ENCODE measurements around the gene FUOM. TPM values are rescaled to one million over a fixed set of nuclear protein-coding genes. Genes with fewer than 3 reads are reported as not detected.
"Not testable (repeated sequence)": the region's sequence is repeated elsewhere in the genome, so short reads cannot be mapped to it uniquely, and the experiment has no call there.

Gene FUOM
- total and polyA plus RNA-seq, 2 donors (not counting 3 experiments of a cell fraction or from before 2014, with no cell fraction given), result 17.4 to 33.9 TPM

GRCh38 chr10:133324198-133324792 lies 33.5 kb downstream of the FUOM start:
- H3K4me3 ChIP-seq (replicated peaks in 1 of 3; ENCODE audit: insufficient read depth in 1 of 3, low read depth in 1 of 3, low read length in 3 of 3), result no peak overlapping the region
- no peaks in the 10 kb centered on the region for H3K9me3 ChIP-seq (replicated peaks; ENCODE audit: control insufficient read depth, insufficient read depth, low read length)
- ChIA-PET POLR2A (no interaction called here), CTCF (interaction anchor here (0.6 to 1.7 kb wide), 3 partner anchors 10 to 67 kb away, joined by 3 to 13 read pairs (median 4); no protein-coding TSS in a partner anchor)
- no peak overlapping the region for H2AFZ ChIP-seq (ENCODE audit: low read depth, low read length)
- no peak overlapping the region for H3K27ac ChIP-seq (ENCODE audit: insufficient read depth, low read depth, low read length)
- intact Hi-C loops (cut with micrococcal nuclease) (loop anchor here (1.0 kb wide), 1 partner anchor 15 kb away; no protein-coding TSS in a partner anchor), dilution Hi-C loops (cut with MboI; ENCODE audit: extremely low pct_ligation_motif_present, low sequenced_read_pairs) (no loop called here)
- DNase-seq (ENCODE audit: low read depth, low spot score), result peak; percentile 22
- peak; percentile 71 for FAIRE-seq
- TF ChIP-seq POLR2A (IDR thresholded peaks at IDR 0.05; ENCODE audit: low read depth, low read length), result no peak
- TF ChIP-seq JUN (IDR thresholded peaks at IDR 0.05; ENCODE audit: borderline replicate concordance, insufficient read depth, insufficient read length, low read depth), result no peak
- TF ChIP-seq MYC (IDR thresholded peaks at IDR 0.05; ENCODE audit: low read depth, low read length), result no peak
- no peak for TF ChIP-seq CTCF (IDR thresholded peaks at IDR 0.05; ENCODE audit: extremely low read depth in 1 of 2, insufficient read depth in 1 of 2, low read depth in 1 of 2, low read length in 2 of 2)
- TF ChIP-seq MAX (IDR thresholded peaks at IDR 0.05; ENCODE audit: insufficient read depth, insufficient read length), result no peak
- no peak for TF ChIP-seq GATA2 (IDR thresholded peaks at IDR 0.05; ENCODE audit: insufficient read depth, insufficient read length, low read depth, low read length)
- TF ChIP-seq POLR2AphosphoS5 (IDR thresholded peaks at IDR 0.05; ENCODE audit: insufficient read depth, low read depth, low read length), result no peak
- no peak for TF ChIP-seq FOS (IDR thresholded peaks at IDR 0.05; ENCODE audit: borderline replicate concordance, insufficient read depth, low read length)
- TF ChIP-seq EZH2 (IDR thresholded peaks at IDR 0.05; ENCODE audit: borderline replicate concordance, low read depth, low read length, severe bottlenecking), result no peak
- H3K9me1 ChIP-seq (replicated peaks; ENCODE audit: control insufficient read depth, extremely low read depth, insufficient read depth, low read length), result no peaks in the 10 kb centered on the region
- no peaks in the 10 kb centered on the region for H3K4me1 ChIP-seq (ENCODE audit: control insufficient read depth, extremely low read depth, insufficient read depth, low read length)
- no TSS peak for BruUV-seq (replicated peaks)
- H3K9ac ChIP-seq (replicated peaks; ENCODE audit: extremely low read depth, insufficient read depth, low read length), result no peak overlapping the region
- H3K27me3 ChIP-seq (ENCODE audit: control insufficient read depth in 2 of 2, insufficient read depth in 2 of 2, low read length in 2 of 2), result peaks cover 32 to 35% of the 10 kb centered on the region in 2 experiments
- H3K79me2 ChIP-seq (ENCODE audit: control insufficient read depth, insufficient read depth, low read length), result no peaks in the 10 kb centered on the region
- H3K36me3 ChIP-seq (ENCODE audit: control insufficient read depth in 2 of 2, extremely low read depth in 1 of 2, insufficient read depth in 2 of 2, low read length in 2 of 2), result no peaks in the 10 kb centered on the region
- H3K4me2 ChIP-seq (ENCODE audit: insufficient read depth, low read length), result no peak overlapping the region
- H4K20me1 ChIP-seq (replicated peaks; ENCODE audit: control insufficient read depth, extremely low read depth, insufficient read depth, low read length), result no peaks in the 10 kb centered on the region

- intact Hi-C loops (cut with micrococcal nuclease); BruUV-seq (replicated peaks): not testable (repeated sequence)
These were observed 35.6 kb downstream of the FUOM start for GRCh38 chr10:133322064-133322709.

More at GRCh38 chr10:133322064-133322709, 35.6 kb downstream of the FUOM start:
- H3K79me2 ChIP-seq (ENCODE audit: control insufficient read depth, insufficient read depth, low read length); H3K4me1 ChIP-seq (ENCODE audit: control insufficient read depth, extremely low read depth, insufficient read depth, low read length); H3K9me3 ChIP-seq (replicated peaks; ENCODE audit: control insufficient read depth, insufficient read depth, low read length); H4K20me1 ChIP-seq (replicated peaks; ENCODE audit: control insufficient read depth, extremely low read depth, insufficient read depth, low read length); DNase-seq (ENCODE audit: low read depth, low spot score); H3K4me3 ChIP-seq (replicated peaks in 1 of 3; ENCODE audit: insufficient read depth in 1 of 3, low read depth in 1 of 3, low read length in 3 of 3); H3K9ac ChIP-seq (replicated peaks; ENCODE audit: extremely low read depth, insufficient read depth, low read length); H2AFZ ChIP-seq (ENCODE audit: low read depth, low read length); H3K9me1 ChIP-seq (replicated peaks; ENCODE audit: control insufficient read depth, extremely low read depth, insufficient read depth, low read length); FAIRE-seq; dilution Hi-C loops (cut with MboI; ENCODE audit: extremely low pct_ligation_motif_present, low sequenced_read_pairs); H3K36me3 ChIP-seq (ENCODE audit: control insufficient read depth in 2 of 2, extremely low read depth in 1 of 2, insufficient read depth in 2 of 2, low read length in 2 of 2); H3K4me2 ChIP-seq (ENCODE audit: insufficient read depth, low read length); H3K27ac ChIP-seq (ENCODE audit: insufficient read depth, low read depth, low read length); POLR2A ChIA-PET; CTCF ChIA-PET: not testable (repeated sequence)
- peaks cover 18 to 25% of the 10 kb centered on the region in 2 experiments for H3K27me3 ChIP-seq (ENCODE audit: control insufficient read depth in 2 of 2, insufficient read depth in 2 of 2, low read length in 2 of 2)

All from endothelial cell of umbilical vein (primary cell).